ENCODE results near the gene LTBP3.

DNA sequence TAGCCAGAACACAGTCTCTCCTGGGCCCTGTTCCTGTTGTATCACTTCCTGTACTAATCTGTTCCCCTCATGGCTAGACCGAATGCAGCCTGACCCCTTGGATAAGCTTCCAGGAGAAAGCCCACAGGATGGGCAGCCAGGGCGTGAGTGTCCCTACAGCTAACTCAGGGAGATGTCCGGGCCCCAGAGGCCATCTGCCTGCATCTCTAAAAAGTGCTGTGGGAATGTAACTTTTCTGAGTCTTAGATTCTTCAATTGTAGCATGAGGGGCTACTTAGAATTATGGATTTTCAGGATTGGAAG lies 67.0 kb downstream of the LTBP3 start:
- TF ChIP-seq RAD21 (IDR thresholded peaks at IDR 0.05; ENCODE audit: low read depth): no peak
- no peak for TF ChIP-seq JUND (IDR thresholded peaks at IDR 0.05)
- TF ChIP-seq EZH2phosphoT487 (IDR thresholded peaks at IDR 0.05; ENCODE audit: borderline replicate concordance): no peak
- TF ChIP-seq EGR1 (IDR thresholded peaks at IDR 0.05; ENCODE audit: low read depth): no peak
- TF ChIP-seq, protein P1, sequence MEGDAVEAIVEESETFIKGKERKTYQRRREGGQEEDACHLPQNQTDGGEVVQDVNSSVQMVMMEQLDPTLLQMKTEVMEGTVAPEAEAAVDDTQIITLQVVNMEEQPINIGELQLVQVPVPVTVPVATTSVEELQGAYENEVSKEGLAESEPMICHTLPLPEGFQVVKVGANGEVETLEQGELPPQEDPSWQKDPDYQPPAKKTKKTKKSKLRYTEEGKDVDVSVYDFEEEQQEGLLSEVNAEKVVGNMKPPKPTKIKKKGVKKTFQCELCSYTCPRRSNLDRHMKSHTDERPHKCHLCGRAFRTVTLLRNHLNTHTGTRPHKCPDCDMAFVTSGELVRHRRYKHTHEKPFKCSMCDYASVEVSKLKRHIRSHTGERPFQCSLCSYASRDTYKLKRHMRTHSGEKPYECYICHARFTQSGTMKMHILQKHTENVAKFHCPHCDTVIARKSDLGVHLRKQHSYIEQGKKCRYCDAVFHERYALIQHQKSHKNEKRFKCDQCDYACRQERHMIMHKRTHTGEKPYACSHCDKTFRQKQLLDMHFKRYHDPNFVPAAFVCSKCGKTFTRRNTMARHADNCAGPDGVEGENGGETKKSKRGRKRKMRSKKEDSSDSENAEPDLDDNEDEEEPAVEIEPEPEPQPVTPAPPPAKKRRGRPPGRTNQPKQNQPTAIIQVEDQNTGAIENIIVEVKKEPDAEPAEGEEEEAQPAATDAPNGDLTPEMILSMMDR (IDR thresholded peaks at IDR 0.05 in 2 of 3, conservative IDR thresholded peaks at IDR 0.05 in 1 of 3; ENCODE audit: borderline replicate concordance in 1 of 3, insufficient read depth in 1 of 3, low read depth in 2 of 3, low read length in 2 of 3): no peak
- TF ChIP-seq EZH2 (IDR thresholded peaks at IDR 0.05): no peak
- TF ChIP-seq CBX3 (IDR thresholded peaks at IDR 0.05; ENCODE audit: low read depth): no peak
- TF ChIP-seq POLR2AphosphoS5 (IDR thresholded peaks at IDR 0.05; ENCODE audit: low read depth, low read length): no peak
- TF ChIP-seq POLR2A (IDR thresholded peaks at IDR 0.05; ENCODE audit: borderline replicate concordance, extremely low read depth, insufficient read depth, insufficient read length): no peak
- TF ChIP-seq, protein P2, sequence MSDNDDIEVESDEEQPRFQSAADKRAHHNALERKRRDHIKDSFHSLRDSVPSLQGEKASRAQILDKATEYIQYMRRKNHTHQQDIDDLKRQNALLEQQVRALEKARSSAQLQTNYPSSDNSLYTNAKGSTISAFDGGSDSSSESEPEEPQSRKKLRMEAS (IDR thresholded peaks at IDR 0.05): no peak
- TF ChIP-seq TCF7L2 (IDR thresholded peaks at IDR 0.05; ENCODE audit: borderline replicate concordance, extremely low read depth, insufficient read depth, insufficient read length): no peak

Data from HCT116 (cell line).